Measurements from ENCODE around the gene ANKK1.

ANKK1 gene

DNA sequence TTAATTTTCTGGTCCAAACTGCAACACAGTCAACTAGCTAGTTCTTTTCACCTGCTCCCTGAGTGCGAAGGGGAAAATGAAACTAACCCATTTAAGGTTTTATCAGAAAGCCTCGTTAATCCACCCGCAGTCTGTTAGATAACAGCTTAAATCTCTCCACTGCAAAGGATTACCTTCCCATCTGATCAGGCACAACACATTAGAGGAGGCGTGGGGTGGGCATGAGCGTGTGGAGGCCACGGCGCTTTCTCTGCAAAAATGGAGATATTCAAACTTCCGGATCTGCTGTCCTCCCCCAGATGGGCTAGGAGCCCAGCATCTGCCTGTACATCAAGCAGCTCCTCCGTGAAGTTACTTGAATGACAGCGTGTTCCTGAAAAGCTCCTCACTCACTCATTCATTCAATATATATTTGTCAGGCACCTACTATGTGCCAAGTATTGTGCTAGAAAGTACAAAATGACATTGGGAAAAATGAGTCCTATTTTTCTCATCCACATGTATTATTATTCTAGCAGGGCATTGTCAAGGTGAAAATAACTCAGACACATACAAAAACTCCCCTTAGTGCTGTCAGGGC, 13.5 kb upstream of the ANKK1 start:
- H3K9ac ChIP-seq (ENCODE audit: insufficient read length): no peak overlapping the region
- no peak for DNase-seq (ENCODE audit: low read depth, low spot score)
- no peak for TF ChIP-seq EZH2 (IDR thresholded peaks at IDR 0.05)
- no peak for TF ChIP-seq POLR2AphosphoS5 (IDR thresholded peaks at IDR 0.05; ENCODE audit: borderline replicate concordance, low read depth, low read length)
- TF ChIP-seq FOXP2 (optimal IDR thresholded peaks at IDR 0.05; ENCODE audit: control extremely low read depth, extremely low read length, insufficient read depth): no peak
- no peak overlapping the region for H3K4me3 ChIP-seq
- no peak overlapping the region for H3K27ac ChIP-seq
- no peaks in the 10 kb centered on the region for H3K9me3 ChIP-seq (ENCODE audit: low read depth, low read length)
- H3K36me3 ChIP-seq (ENCODE audit: insufficient read depth, low read length): no peaks in the 10 kb centered on the region

DNA sequence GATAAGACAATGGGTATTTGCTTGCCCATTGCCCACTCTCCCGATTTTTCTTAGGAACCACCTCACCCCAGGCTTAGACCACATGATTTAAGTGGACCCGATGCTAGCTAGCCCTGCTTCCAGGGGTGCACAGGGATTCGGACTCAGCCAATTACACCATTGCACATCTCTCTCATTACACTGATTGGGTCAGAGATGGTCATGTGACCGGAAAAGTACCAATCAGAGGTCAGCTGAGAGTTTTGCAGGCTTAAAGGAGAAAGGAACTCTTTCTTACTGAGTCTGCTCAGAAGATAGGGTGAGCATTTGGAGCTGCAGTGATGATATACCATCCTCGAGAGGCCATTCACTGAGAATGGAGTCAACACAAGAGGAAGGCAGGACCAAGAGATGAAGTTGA, 12.2 kb upstream of the ANKK1 start:
- no peak overlapping the region for H3K4me3 ChIP-seq
- H3K9me3 ChIP-seq (ENCODE audit: low read depth, low read length): no peaks in the 10 kb centered on the region
- H3K27ac ChIP-seq: no peak overlapping the region
- H3K36me3 ChIP-seq (ENCODE audit: insufficient read depth, low read length): no peaks in the 10 kb centered on the region
- DNase-seq (ENCODE audit: low read depth, low spot score): no peak
- H3K9ac ChIP-seq (ENCODE audit: insufficient read length): no peak overlapping the region
- TF ChIP-seq EZH2 (IDR thresholded peaks at IDR 0.05): no peak
- no peak for TF ChIP-seq POLR2AphosphoS5 (IDR thresholded peaks at IDR 0.05; ENCODE audit: borderline replicate concordance, low read depth, low read length)
- no peak for TF ChIP-seq FOXP2 (optimal IDR thresholded peaks at IDR 0.05; ENCODE audit: control extremely low read depth, extremely low read length, insufficient read depth)

DNA sequence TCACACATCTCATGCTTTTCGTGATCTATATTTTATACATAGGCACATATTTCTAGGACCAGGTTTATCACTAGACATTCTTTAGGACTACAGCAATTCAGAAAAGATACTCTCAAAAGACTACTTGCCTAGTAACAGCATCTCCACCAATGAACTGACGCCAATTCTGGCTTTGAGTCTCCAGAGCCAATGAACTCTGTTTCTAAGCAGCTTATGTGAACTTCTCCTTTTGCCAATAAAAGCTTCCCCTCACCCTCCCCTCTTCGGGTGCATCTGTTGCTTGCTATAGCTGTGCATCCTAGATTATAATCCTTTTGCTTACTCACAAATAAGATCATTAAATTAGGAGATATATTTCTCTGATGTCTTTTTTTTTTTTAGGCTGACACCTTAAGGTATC, 11.4 kb upstream of the ANKK1 start:
- Histone ChIP-seq H3K4me3 (no peak overlapping the region), H3K9ac (ENCODE audit: insufficient read length) (no peak overlapping the region), H3K36me3 (ENCODE audit: insufficient read depth, low read length) (no peaks in the 10 kb centered on the region), H3K9me3 (ENCODE audit: low read depth, low read length) (no peaks in the 10 kb centered on the region), H3K27ac (no peak overlapping the region)
- TF ChIP-seq POLR2AphosphoS5 (IDR thresholded peaks at IDR 0.05; ENCODE audit: borderline replicate concordance, low read depth, low read length) (no peak), FOXP2 (optimal IDR thresholded peaks at IDR 0.05; ENCODE audit: control extremely low read depth, extremely low read length, insufficient read depth) (no peak), EZH2 (IDR thresholded peaks at IDR 0.05) (no peak)
- no peak for DNase-seq (ENCODE audit: low read depth, low spot score)

DNA sequence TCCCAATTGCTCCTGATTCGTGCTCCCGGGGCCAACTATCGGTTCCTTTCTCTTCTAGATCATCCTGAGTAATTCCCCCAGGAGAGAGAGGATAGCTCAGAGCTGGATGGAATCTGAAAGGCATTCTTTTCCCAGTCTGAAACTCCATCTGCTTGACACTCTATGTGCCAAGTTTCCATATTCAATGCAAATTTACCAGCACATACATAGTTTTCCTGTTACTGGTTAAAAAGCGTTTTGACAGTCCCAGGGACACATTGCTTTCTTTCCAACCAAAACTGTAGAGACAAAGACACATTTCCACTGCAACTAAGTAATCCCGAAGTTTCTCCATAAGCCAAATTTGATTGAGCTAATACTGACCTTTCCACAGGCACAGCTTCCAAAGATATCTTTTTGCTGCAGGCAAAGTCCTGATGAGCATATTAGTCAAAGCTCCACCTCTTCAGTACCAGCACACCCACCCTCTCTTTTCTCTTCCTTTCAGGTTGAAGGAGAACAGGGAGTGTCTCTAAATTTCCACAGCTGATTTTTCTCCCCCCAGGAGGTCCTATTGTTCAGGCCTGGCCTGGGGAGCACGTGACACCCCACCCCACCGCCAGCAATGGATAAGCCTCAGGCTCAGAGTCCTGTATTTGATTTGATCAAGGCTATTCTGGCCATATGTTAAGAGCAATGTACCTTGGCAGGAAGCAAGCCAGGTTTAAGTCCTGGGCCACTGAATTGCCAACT, 9.7 kb upstream of the ANKK1 start:
- no peaks in the 10 kb centered on the region for H3K9me3 ChIP-seq (ENCODE audit: low read depth, low read length)
- no peaks in the 10 kb centered on the region for H3K36me3 ChIP-seq (ENCODE audit: insufficient read depth, low read length)
- no peak overlapping the region for H3K4me3 ChIP-seq
- no peak overlapping the region for H3K27ac ChIP-seq
- TF ChIP-seq POLR2AphosphoS5 (IDR thresholded peaks at IDR 0.05; ENCODE audit: borderline replicate concordance, low read depth, low read length) (no peak), EZH2 (IDR thresholded peaks at IDR 0.05) (no peak), FOXP2 (optimal IDR thresholded peaks at IDR 0.05; ENCODE audit: control extremely low read depth, extremely low read length, insufficient read depth) (no peak)
- no peak for DNase-seq (ENCODE audit: low read depth, low spot score)
- H3K9ac ChIP-seq (ENCODE audit: insufficient read length): no peak overlapping the region

DNA sequence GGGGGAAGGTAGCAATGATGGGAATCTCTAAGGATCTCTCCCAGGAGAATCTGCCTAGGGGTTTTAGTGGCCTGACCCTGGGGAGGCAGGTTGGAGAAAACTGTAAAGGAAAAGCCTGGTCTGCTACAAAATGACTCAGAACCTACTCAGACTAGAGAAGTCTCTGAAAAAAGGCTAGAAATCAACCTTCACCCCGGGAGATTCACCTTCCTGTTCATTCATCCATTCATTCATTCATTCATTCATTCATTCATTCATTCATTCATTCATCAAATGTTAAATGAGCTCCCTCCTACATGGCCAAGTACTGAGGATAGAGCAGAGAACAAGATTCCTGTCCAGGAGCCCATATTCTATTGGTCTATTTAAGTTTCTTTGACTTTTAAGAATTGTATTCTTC, 8.9 kb upstream of the ANKK1 start:
- Histone ChIP-seq H3K27ac (no peak overlapping the region), H3K9ac (ENCODE audit: insufficient read length) (no peak overlapping the region)
- DNase-seq (ENCODE audit: low read depth, low spot score): no peak

DNA sequence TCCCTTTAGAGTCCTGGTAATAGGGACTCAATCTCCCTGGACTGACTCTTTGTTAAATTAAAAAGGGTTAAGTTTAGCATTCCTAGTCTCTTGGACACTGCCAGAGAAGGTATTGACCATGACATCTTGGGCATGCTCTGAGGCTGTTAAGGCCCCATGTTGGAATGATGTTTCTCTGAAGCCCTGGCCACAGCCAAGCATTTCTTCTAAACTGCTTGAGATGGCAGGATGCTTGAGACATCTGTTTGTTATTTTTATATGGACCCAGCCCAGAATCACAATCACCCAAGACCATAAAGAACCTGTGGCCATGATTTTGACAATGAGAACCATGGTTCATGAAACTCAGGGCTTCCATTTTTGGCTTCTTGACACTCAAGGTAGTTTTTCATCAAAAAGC, 5.5 kb upstream of the ANKK1 start:
- TF ChIP-seq POLR2AphosphoS5 (IDR thresholded peaks at IDR 0.05; ENCODE audit: borderline replicate concordance, low read depth, low read length) (no peak), EZH2 (IDR thresholded peaks at IDR 0.05) (no peak), FOXP2 (optimal IDR thresholded peaks at IDR 0.05; ENCODE audit: control extremely low read depth, extremely low read length, insufficient read depth) (no peak)
- no peak for DNase-seq (ENCODE audit: low read depth, low spot score)
- Histone ChIP-seq H3K9ac (ENCODE audit: insufficient read length) (no peak overlapping the region), H3K9me3 (ENCODE audit: low read depth, low read length) (no peaks in the 10 kb centered on the region), H3K27ac (no peak overlapping the region), H3K4me3 (no peak overlapping the region), H3K36me3 (ENCODE audit: insufficient read depth, low read length) (no peaks in the 10 kb centered on the region)

More for the DNA sequence above, 8.9 kb upstream of the ANKK1 start:
- Histone ChIP-seq H3K36me3 (ENCODE audit: insufficient read depth, low read length) (no peaks in the 10 kb centered on the region), H3K4me3 (no peak overlapping the region), H3K9me3 (ENCODE audit: low read depth, low read length) (no peaks in the 10 kb centered on the region)
- TF ChIP-seq EZH2 (IDR thresholded peaks at IDR 0.05): no peak
- no peak for TF ChIP-seq POLR2AphosphoS5 (IDR thresholded peaks at IDR 0.05; ENCODE audit: borderline replicate concordance, low read depth, low read length)
- TF ChIP-seq FOXP2 (optimal IDR thresholded peaks at IDR 0.05; ENCODE audit: control extremely low read depth, extremely low read length, insufficient read depth): no peak

DNA sequence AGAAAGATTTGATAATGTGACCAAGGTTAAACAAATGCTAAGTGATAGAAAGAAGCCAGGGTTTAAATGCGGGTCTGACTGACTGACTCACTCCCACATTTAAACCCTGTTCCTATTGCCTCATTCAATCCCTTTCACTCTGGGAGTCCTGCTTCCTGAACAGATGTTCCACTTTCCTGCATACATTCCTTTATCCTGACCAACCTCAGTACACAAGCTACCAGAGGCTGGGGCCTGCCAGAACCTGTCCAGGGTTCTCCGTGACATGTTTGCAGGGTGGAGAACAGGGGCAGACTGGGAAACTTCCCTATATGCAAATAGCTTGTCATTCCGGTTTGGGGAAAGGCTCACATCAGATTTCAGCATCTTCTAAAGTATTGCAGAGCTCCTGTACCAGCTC, 3.0 kb upstream of the ANKK1 start:
- Histone ChIP-seq H3K9me3 (ENCODE audit: low read depth, low read length) (no peaks in the 10 kb centered on the region), H3K36me3 (ENCODE audit: insufficient read depth, low read length) (no peaks in the 10 kb centered on the region), H3K27ac (no peak overlapping the region), H3K4me3 (no peak overlapping the region), H3K9ac (ENCODE audit: insufficient read length) (no peak overlapping the region)
- no peak for DNase-seq (ENCODE audit: low read depth, low spot score)
- TF ChIP-seq FOXP2 (optimal IDR thresholded peaks at IDR 0.05; ENCODE audit: control extremely low read depth, extremely low read length, insufficient read depth) (no peak), EZH2 (IDR thresholded peaks at IDR 0.05) (no peak), POLR2AphosphoS5 (IDR thresholded peaks at IDR 0.05; ENCODE audit: borderline replicate concordance, low read depth, low read length) (no peak)

DNA sequence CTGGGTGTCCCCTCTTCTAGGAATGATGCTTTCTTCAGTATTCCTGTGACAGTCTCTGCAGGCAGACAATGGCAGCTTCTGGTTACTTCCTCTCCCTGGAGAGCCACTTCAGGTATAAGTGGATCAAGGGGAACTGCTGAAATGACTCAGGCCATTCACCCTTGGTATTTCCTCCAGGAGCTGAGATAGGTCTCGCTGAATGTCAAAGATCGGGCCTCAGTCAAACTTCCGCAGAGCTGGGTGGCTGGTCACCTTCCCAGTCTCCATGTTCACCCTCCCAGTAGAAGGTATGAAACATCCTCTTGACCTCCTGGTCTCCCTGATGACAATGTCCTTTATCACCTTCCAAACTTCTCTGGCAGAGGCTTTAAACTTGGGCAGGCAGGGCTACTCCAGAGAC, 1.8 kb upstream of the ANKK1 start:
- no peak overlapping the region for H3K9ac ChIP-seq (ENCODE audit: insufficient read length)
- H3K4me3 ChIP-seq: no peak overlapping the region
- TF ChIP-seq FOXP2 (optimal IDR thresholded peaks at IDR 0.05; ENCODE audit: control extremely low read depth, extremely low read length, insufficient read depth) (no peak), EZH2 (IDR thresholded peaks at IDR 0.05) (no peak), POLR2AphosphoS5 (IDR thresholded peaks at IDR 0.05; ENCODE audit: borderline replicate concordance, low read depth, low read length) (no peak)
- H3K27ac ChIP-seq: no peak overlapping the region
- H3K36me3 ChIP-seq (ENCODE audit: insufficient read depth, low read length): no peaks in the 10 kb centered on the region
- no peak for DNase-seq (ENCODE audit: low read depth, low spot score)
- no peaks in the 10 kb centered on the region for H3K9me3 ChIP-seq (ENCODE audit: low read depth, low read length)
